ENCODE results near the gene CPNE7.

DNA sequence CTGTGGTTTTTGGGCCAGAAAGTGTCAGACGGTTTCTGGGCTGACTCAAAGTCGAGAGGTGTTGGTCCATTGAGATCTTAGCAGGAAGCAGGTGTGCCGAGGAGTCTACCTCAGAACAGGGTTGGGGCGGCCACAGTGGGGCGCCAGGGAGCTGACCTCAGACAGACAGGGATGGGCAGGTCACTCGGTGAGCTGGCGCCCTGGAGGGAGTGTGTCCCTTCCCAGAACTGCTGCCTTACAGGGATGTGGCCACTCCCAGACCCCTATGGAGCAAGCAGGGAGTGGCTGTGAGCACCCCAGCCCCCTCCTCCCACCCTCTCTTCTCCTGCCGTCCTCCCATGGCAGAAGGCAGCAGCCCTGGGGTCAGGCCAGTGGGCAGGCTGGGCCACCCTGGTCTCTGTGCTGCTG, 23.9 kb downstream of the CPNE7 start:
- TF ChIP-seq, protein P1, sequence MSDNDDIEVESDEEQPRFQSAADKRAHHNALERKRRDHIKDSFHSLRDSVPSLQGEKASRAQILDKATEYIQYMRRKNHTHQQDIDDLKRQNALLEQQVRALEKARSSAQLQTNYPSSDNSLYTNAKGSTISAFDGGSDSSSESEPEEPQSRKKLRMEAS (IDR thresholded peaks at IDR 0.05): no peak
- TF ChIP-seq YY1 (IDR thresholded peaks at IDR 0.05) (no peak), TAF1 (conservative IDR thresholded peaks at IDR 0.05) (no peak)
